A673 (cell line): ENCODE data around the gene NOL11. TPM values are rescaled to one million over a fixed set of nuclear protein-coding genes. Genes with fewer than 3 reads are reported as not detected.
"Not testable (repeated sequence)": the region's sequence is repeated elsewhere in the genome, so short reads cannot be mapped to it uniquely, and the experiment has no call there.

Source experiments
- BruUV-seq: library from RNA; stranded (reverse); fragments of 400-500 nt; replicated peaks from 2 replicates; lab custom pipeline; 2021; lab: Mats Ljungman, UMichigan
- CTCF ChIA-PET: fragments of 300-600 bp; sonication (Branson Sonifier 250); formaldehyde crosslinking; loops from one replicate; lab custom pipeline; 2022; ENCODE audit warnings: antibody characterized with exemption; lab: Charles Lee
- POLR2A ChIA-PET: fragments of 300-600 bp; sonication (Branson Sonifier 250); formaldehyde crosslinking; loops from one replicate; lab custom pipeline; 2022; ENCODE audit warnings: antibody characterized with exemption; ENCODE audit not compliant: low non-redundant PET; lab: Charles Lee
- DNase-seq: peaks from one replicate; pipeline ENCODE4 v3.0.0-alpha.2; 2015; ENCODE audit warnings: low spot score
- H3K27ac ChIP-seq: fragments of 200-600 bp; sonication (generic); 2 replicates; pipeline ENCODE4 v1.5.1; 2016; ENCODE audit warnings: mixed run types, low read depth, mild to moderate bottlenecking, mixed read lengths, antibody characterized with exemption, low read length; ENCODE audit not compliant: poor library complexity, severe bottlenecking
- H3K27me3 ChIP-seq: fragments of 200-600 bp; sonication (generic); replicated peaks from 2 replicates; pipeline ENCODE4 v1.6.1; 2017; ENCODE audit warnings: mixed run types, low read depth, mild to moderate bottlenecking, mixed read lengths, antibody characterized with exemption, low read length; ENCODE audit not compliant: insufficient read depth, poor library complexity
- H3K36me3 ChIP-seq: fragments of 200-600 bp; sonication (generic); 2 replicates; pipeline ENCODE4 v1.6.1; 2016; ENCODE audit warnings: mixed run types, mild to moderate bottlenecking, mixed read lengths, antibody characterized with exemption, low read length; ENCODE audit not compliant: insufficient read depth, poor library complexity, severe bottlenecking
- H3K4me1 ChIP-seq: fragments of 200-600 bp; sonication (generic); 2 replicates; pipeline ENCODE4 v1.6.1; 2017; ENCODE audit warnings: mixed run types, mild to moderate bottlenecking, mixed read lengths, antibody characterized with exemption, low read length; ENCODE audit not compliant: insufficient read depth, poor library complexity, severe bottlenecking
- H3K4me3 ChIP-seq: fragments of 200-600 bp; sonication (generic); 2 replicates; pipeline ENCODE4 v1.5.1; 2016; ENCODE audit warnings: low read depth, mixed run types, mild to moderate bottlenecking, mixed read lengths, low read length; ENCODE audit not compliant: poor library complexity, severe bottlenecking
- H3K9me3 ChIP-seq: fragments of 200-600 bp; sonication (generic); 2 replicates; pipeline ENCODE4 v1.6.1; 2016; ENCODE audit warnings: mixed run types, low read depth, mild to moderate bottlenecking, mixed read lengths, antibody characterized with exemption, low read length; ENCODE audit not compliant: poor library complexity, severe bottlenecking
- EZH2 ChIP-seq: fragments of 200-600 bp; sonication (generic); IDR thresholded peaks from 2 replicates; pipeline ENCODE4 v1.6.1; 2017; ENCODE audit warnings: borderline replicate concordance, low read depth, mild to moderate bottlenecking, mixed read lengths, antibody characterized with exemption, low read length; ENCODE audit not compliant: poor library complexity, severe bottlenecking
- intact Hi-C: fragments of 100-400 bp; cut with micrococcal nuclease; formaldehyde crosslinking; loops from one replicate; pipeline ENCODE4 v1.10.0; 2022; ENCODE audit not compliant: unreplicated experiment
- total RNA-seq: library from RNA; stranded (reverse); gene quantifications from 2 replicates; pipeline ENCODE4 v1.2.3, GENCODE V29; 2021
- TF ChIP-seq, protein P1 (sequence below): fragments of 300-800, 200-600 bp; sonication (generic); conservative IDR thresholded peaks from 2 replicates; pipeline ENCODE4 v1.5.1; 2017; ENCODE audit warnings: low read depth, mild to moderate bottlenecking, antibody characterized with exemption, low read length, moderate library complexity, mixed read lengths

The NOL11 gene
- total RNA-seq, 1 experiment from 2014 or later: 105 TPM

DNA sequence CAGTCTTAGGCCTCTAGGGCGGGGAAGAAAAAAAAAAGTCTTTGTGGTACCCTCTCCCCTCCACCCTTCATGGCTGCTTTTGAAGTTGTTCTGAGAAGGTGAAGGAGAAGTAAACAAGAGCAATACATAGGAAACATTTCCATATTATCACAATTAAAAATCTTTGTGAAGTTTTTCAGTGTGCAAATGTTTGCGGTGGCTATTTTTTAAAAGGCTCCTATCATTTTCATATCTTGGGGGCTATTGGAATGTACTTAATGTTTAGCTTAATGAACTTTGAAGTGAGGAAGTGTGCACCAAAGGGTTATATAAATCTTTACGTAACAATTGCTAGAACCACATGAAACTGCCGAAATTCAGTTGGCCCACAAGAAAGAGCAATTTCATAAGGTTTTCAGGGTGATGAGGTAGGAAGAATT is 7.6 kb downstream of the NOL11 start:
- Histone ChIP-seq H3K4me3 (no peak overlapping the region), H3K4me1 (no peaks in the 10 kb centered on the region), H3K27me3 (no peaks in the 10 kb centered on the region), H3K27ac (no peak overlapping the region), H3K36me3 (peaks cover 93% of the 10 kb centered on the region), H3K9me3 (no peaks in the 10 kb centered on the region)
- BruUV-seq: no TSS peak
- ChIA-PET POLR2A (no interaction called here), CTCF (no interaction called here)
- TF ChIP-seq EZH2: no peak
- TF ChIP-seq, protein P1, sequence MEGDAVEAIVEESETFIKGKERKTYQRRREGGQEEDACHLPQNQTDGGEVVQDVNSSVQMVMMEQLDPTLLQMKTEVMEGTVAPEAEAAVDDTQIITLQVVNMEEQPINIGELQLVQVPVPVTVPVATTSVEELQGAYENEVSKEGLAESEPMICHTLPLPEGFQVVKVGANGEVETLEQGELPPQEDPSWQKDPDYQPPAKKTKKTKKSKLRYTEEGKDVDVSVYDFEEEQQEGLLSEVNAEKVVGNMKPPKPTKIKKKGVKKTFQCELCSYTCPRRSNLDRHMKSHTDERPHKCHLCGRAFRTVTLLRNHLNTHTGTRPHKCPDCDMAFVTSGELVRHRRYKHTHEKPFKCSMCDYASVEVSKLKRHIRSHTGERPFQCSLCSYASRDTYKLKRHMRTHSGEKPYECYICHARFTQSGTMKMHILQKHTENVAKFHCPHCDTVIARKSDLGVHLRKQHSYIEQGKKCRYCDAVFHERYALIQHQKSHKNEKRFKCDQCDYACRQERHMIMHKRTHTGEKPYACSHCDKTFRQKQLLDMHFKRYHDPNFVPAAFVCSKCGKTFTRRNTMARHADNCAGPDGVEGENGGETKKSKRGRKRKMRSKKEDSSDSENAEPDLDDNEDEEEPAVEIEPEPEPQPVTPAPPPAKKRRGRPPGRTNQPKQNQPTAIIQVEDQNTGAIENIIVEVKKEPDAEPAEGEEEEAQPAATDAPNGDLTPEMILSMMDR: no peak
- no peak for DNase-seq
- intact Hi-C loops: no loop called here

DNA sequence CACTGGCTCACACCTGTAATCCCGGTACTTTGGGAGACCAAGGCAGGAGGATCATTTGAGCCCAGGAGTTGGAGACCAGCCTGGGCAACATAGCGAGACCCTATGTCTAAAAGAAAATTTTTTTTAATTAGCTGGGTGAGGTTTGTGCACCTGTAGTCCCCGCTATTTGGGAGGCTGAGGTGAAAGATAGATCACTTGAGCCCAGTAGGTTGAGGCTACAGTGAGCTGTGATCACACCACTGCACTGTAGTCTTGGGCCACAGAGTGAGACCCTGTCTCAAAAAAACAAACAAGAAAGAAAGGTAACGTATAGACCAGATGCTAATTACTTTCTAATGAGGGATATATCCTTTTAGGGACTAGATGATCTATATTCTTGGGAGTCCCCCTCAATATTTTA is 8.1 kb downstream of the NOL11 start:
- POLR2A ChIA-PET: no interaction called here
- CTCF ChIA-PET: no interaction called here
- H3K36me3 ChIP-seq: peaks cover 93% of the 10 kb centered on the region

DNA sequence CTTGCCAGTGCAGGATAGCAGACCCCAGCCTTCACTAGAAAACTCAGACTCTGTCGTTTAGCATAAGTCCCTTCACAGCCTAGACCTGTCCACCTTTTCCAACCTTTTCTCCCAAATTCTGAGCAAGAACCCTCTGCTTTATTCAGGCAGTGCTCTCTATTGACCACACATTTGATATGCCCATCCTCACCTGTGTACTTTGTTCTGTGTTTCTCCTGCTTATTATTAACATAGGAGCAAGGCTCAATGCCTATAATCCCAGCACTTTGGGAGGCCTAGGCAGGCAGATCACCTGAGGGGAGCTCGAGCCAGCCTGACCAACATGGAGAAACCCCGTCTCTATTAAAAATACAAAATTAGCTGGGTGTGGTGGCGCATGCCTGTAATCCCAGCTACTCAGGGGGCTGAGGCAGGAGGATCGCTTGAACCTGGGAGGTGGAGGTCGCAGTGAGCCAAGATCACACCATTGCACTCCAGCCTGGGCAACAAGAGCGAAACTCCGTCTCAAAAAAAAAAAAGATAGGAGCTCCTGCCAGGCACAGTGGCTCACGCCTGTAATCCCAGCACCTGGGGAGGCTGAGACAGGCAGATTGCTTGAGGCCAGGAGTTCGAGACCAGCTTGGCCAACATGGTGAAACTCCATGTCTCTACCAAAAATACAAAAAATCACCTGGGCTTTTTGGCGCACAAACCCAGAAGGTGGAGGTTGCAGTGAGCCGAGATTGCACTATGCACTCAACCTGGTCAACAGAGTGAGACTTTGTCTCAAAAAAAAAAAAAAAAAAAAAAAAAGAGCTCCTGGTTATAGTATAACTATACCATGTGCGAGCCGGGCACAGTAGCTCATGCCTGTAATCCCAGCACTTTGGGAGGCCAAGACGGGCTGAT is 9.7 kb downstream of the NOL11 start:
- H3K9me3 ChIP-seq, DNase-seq, H3K4me1 ChIP-seq, H3K27ac ChIP-seq, H3K27me3 ChIP-seq, H3K4me3 ChIP-seq, BruUV-seq, intact Hi-C loops, CTCF ChIA-PET: not testable (repeated sequence)
- H3K36me3 ChIP-seq: peaks cover 93% of the 10 kb centered on the region
- POLR2A ChIA-PET: interaction anchor here (0.6 kb wide), 1 partner anchor 15 kb away, joined by 5 read pairs; no protein-coding TSS in a partner anchor

More for the DNA sequence above, 8.1 kb downstream of the NOL11 start:
- Histone ChIP-seq H3K9me3 (no peaks in the 10 kb centered on the region), H3K4me1 (no peaks in the 10 kb centered on the region), H3K4me3 (no peak overlapping the region), H3K27me3 (no peaks in the 10 kb centered on the region), H3K27ac (no peak overlapping the region)
- BruUV-seq: no TSS peak
- no peak for TF ChIP-seq EZH2
- TF ChIP-seq, protein P1: no peak
- no peak for DNase-seq
- intact Hi-C loops: no loop called here
